GM12878 (cell line): ENCODE measurements around the gene SLC26A1. TPM values are rescaled to one million over a fixed set of nuclear protein-coding genes. Genes with fewer than 3 reads are reported as not detected.

Experiments used
- ATAC-seq: fragments of 200-7000 bp; cut with Tn5 transposase; 3 replicates; pipeline ENCODE4 v1.9.1; 2020; ENCODE audit warnings: mild to moderate bottlenecking, moderate library complexity
- BruUV-seq: library from RNA; stranded (reverse); fragments of 400-500 nt; replicated peaks from 2 replicates; lab custom pipeline; 2021; lab: Mats Ljungman, UMichigan
- CTCF ChIA-PET: fragments of 300-600 bp; sonication (Branson Sonifier 250); formaldehyde crosslinking; extraction: SDS; loops from one replicate; lab custom pipeline; 2021; ENCODE audit warnings: inconsistent platforms; lab: Yijun Ruan, JAX
- POLR2A ChIA-PET: fragments of 350-600 bp; formaldehyde crosslinking; extraction: SDS; loops from one replicate; lab custom pipeline; 2021; ENCODE audit warnings: inconsistent platforms; lab: Charles Lee
- RAD21 ChIA-PET: fragments of 300-600 bp; sonication (Branson Sonifier 250); formaldehyde crosslinking; loops from one replicate; lab custom pipeline; 2023; ENCODE audit warnings: antibody characterized with exemption; ENCODE audit not compliant: unreplicated experiment; lab: Charles Lee
- SMC1A ChIA-PET: fragments of 300-600 bp; sonication (Branson Sonifier 250); formaldehyde crosslinking; loops from one replicate; lab custom pipeline; 2023; ENCODE audit not compliant: unreplicated experiment, uncharacterized antibody; lab: Charles Lee
- DNase-seq: peaks from one replicate; pipeline ENCODE4 v3.0.0-alpha.2; 2011; ENCODE audit warnings: low read depth, low spot score
- FAIRE-seq: peaks from 3 replicates; lab custom pipeline; 2011; peaks lifted over from hg19 to GRCh38; lab: Jason Lieb, UNC
- H2AFZ ChIP-seq: 2 replicates; pipeline ENCODE4 v1.6.0; 2011; ENCODE audit warnings: low read depth, low read length, control low read depth; ENCODE audit not compliant: control insufficient read depth
- H3K27ac ChIP-seq: 2 replicates; pipeline ENCODE4 v1.5.1; 2011; ENCODE audit warnings: control low read depth; ENCODE audit not compliant: control insufficient read depth, insufficient read depth
- H3K27me3 ChIP-seq, 2 experiments: replicated peaks in 1 of 2; 2 replicates each; pipeline versions ENCODE4 v1.6.0 to v1.6.1; 2011; ENCODE audit warnings: low read length in 1 of 2; ENCODE audit not compliant: control insufficient read depth in 2 of 2, insufficient read depth in 2 of 2
- H3K36me3 ChIP-seq, 2 experiments: 2 replicates each; pipeline ENCODE4 v1.5.1; 2011; ENCODE audit warnings: low read length in 1 of 2; ENCODE audit not compliant: control insufficient read depth in 2 of 2, insufficient read depth in 2 of 2
- H3K4me1 ChIP-seq: 2 replicates; pipeline ENCODE4 v1.6.1; 2011; ENCODE audit warnings: mild to moderate bottlenecking, low read length, moderate library complexity, mixed read lengths; ENCODE audit not compliant: control insufficient read depth, insufficient read depth
- H3K4me2 ChIP-seq: 2 replicates; pipeline ENCODE4 v1.6.0; 2011; ENCODE audit warnings: control low read depth; ENCODE audit not compliant: control insufficient read depth, insufficient read depth
- H3K4me3 ChIP-seq: fragments of 200-600 bp; sonication (generic); 2 replicates; pipeline ENCODE4 v1.5.1; 2016
- H3K79me2 ChIP-seq: 2 replicates; pipeline ENCODE4 v1.6.0; 2011; ENCODE audit warnings: low read length; ENCODE audit not compliant: control insufficient read depth, insufficient read depth
- H3K9ac ChIP-seq: 2 replicates; pipeline ENCODE4 v1.8.0; 2011; ENCODE audit warnings: low read length, control low read depth, mixed read lengths; ENCODE audit not compliant: control insufficient read depth, insufficient read depth
- H3K9me3 ChIP-seq: replicated peaks from 3 replicates; pipeline ENCODE4 v1.5.1; 2011; ENCODE audit warnings: mild to moderate bottlenecking, low read length; ENCODE audit not compliant: control insufficient read depth, insufficient read depth
- H4K20me1 ChIP-seq: 2 replicates; pipeline ENCODE4 v1.6.0; 2011; ENCODE audit not compliant: control insufficient read depth, insufficient read depth
- ATF7 ChIP-seq: fragments of 450-650 bp; IDR thresholded peaks from 2 replicates; pipeline ENCODE4 v1.6.1; 2016; ENCODE audit warnings: low read depth, mild to moderate bottlenecking
- BHLHE40 ChIP-seq, 2 experiments: fragments of 450-650 bp in 1 of 2; IDR thresholded peaks; 2 replicates each; pipeline ENCODE4 v1.6.1; 2011 to 2017; ENCODE audit warnings: low read depth in 2 of 2, borderline replicate concordance in 1 of 2, improper control_type of control experiment in 1 of 2, low read length in 1 of 2, mild to moderate bottlenecking in 1 of 2
- CHD2 ChIP-seq: IDR thresholded peaks from 2 replicates; pipeline ENCODE4 v1.6.1; 2011; ENCODE audit warnings: low read depth, low read length, improper control_type of control experiment, borderline replicate concordance
- DPF2 ChIP-seq: fragments of 450-650 bp; IDR thresholded peaks from 2 replicates; pipeline ENCODE4 v1.6.1; 2017; ENCODE audit warnings: mild to moderate bottlenecking
- ETV6 ChIP-seq, 2 experiments: fragments of 450-650 bp in 1 of 2; IDR thresholded peaks in 1 of 2; conservative IDR thresholded peaks in 1 of 2; 2 replicates each; pipeline ENCODE4 v1.6.1; 2014; ENCODE audit warnings: antibody characterized with exemption in 1 of 2, borderline replicate concordance in 1 of 2, low read depth in 1 of 2, mild to moderate bottlenecking in 1 of 2, moderate library complexity in 1 of 2
- MYC ChIP-seq: IDR thresholded peaks from 2 replicates; pipeline ENCODE4 v1.6.1; 2011; ENCODE audit warnings: mild to moderate bottlenecking, low read length, moderate library complexity, inconsistent platforms; ENCODE audit not compliant: insufficient read depth, insufficient replicate concordance, insufficient read length, severe bottlenecking
- SMAD5 ChIP-seq: IDR thresholded peaks from 2 replicates; pipeline ENCODE4 v1.6.1; 2016; ENCODE audit warnings: antibody characterized with exemption, low read depth
- WGBS: methylation state at CpG from one replicate; pipeline ENCODE4 v1.1.6; 2016; ENCODE audit warnings: low lambda C conversion rate; ENCODE audit not compliant: insufficient replicate concordance, insufficient coverage; ENCODE audit errors: missing lambda C conversion rate; 5-methylcytosine and 5-hydroxymethylcytosine counted together
- in situ Hi-C: fragments of 300-500 bp; cut with MboI; formaldehyde crosslinking; loops from 9 replicates; pipeline ENCODE4 v1.14.3; 2018; ENCODE audit warnings: mixed read lengths
- intact Hi-C: fragments of 100-400 bp; cut with micrococcal nuclease; formaldehyde crosslinking; loops from one replicate; pipeline ENCODE4 v1.14.2; 2022; ENCODE audit not compliant: unreplicated experiment
- polyA plus RNA-seq, 11 experiments: library from polyadenylated mRNA; depleted of rRNA in 4 of 11; unstranded in 6 of 11; stranded (reverse) in 5 of 11; fragments of >200 nt; fragmentation: Nextera tagmentation in 4 of 11; fragmentation: Illumina TruSeq in 1 of 11; extraction: Ambion mirVana in 4 of 11; extraction: Trizol in 1 of 11; gene quantifications; 1 replicate in 1 of 11; 2 replicates in 10 of 11; pipeline versions ENCODE4 v1.2.1 to v1.2.3, GENCODE V29; 2011 to 2016; ENCODE audit warnings: inconsistent platforms in 2 of 11, missing spikeins in 2 of 11, low read depth in 1 of 11
- total RNA-seq, 4 experiments: library from RNA; depleted of rRNA in 3 of 4; stranded (reverse); fragments of >200 nt in 3 of 4; fragmentation: Illumina TruSeq in 1 of 4; extraction: Trizol in 1 of 4; gene quantifications; 2 replicates each; pipeline versions ENCODE4 v1.2.1 to v1.2.3, GENCODE V29; 2013 to 2021
- TF ChIP-seq, protein P1 (sequence below): fragments of 450-650 bp; IDR thresholded peaks from 2 replicates; pipeline ENCODE4 v1.6.1; 2017; ENCODE audit warnings: mild to moderate bottlenecking
- TF ChIP-seq, protein P2 (sequence below): fragments of 150-350 bp; IDR thresholded peaks from 2 replicates; pipeline ENCODE4 v1.6.1; 2016; ENCODE audit warnings: low read depth, low read length

Gene SLC26A1
- total and polyA plus RNA-seq, 10 of the 15 experiments (the other 5 are each of a cell fraction or from before 2014, with no cell fraction given): 0.05 to 0.96 (median 0.28) TPM; not detected in 5

DNA sequence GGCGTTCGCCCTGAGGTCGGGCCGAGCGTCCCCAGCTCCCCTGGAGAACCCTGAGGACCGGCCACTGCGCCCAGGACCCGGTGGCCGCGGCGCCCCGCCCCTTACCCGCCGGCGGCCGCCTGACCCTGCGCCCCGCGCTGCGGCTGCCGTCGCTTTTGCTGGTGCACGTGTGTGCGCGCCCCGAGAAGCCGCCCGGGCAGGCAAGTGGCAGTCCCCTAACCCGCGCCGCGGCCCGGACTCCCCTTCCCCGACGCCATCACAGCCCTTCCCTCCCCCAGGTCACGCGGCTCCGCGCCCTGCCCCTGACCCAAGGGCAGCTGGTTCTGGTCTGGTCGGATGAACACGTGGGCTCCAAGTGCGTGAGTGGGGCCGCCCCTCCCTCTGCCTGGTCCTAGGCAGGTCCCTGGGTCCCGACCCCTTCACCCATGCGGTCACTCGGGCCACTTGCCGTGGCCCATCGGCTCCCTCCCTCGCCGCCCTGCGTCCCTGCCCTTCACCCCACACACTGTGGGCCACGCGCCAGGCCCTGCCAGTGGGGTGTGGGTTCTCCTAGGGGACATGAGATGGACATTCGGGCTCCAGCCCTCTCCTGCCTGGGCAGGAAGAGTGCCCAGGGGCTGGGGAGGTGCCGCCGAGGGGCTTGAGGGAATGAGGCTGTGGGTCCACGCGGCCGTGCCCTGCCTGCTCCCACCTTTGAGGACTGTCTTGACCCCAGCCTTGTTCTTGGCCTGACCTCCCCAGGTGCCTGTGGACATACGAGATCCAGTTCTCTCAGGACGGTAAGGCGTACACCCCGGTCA, 10.3 kb upstream of the SLC26A1 start:
- Histone ChIP-seq H3K9ac (no peak overlapping the region), H4K20me1 (no peaks in the 10 kb centered on the region), H3K79me2 (no peaks in the 10 kb centered on the region), H3K36me3 (no peaks in the 10 kb centered on the region), H2AFZ (no peak overlapping the region), H3K27me3 (peaks cover 0 to under 1% of the 10 kb centered on the region in 2 experiments), H3K4me2 (no peak overlapping the region), H3K4me1 (no peaks in the 10 kb centered on the region), H3K9me3 (no peaks in the 10 kb centered on the region; the same call in 2 of the 3 replicates), H3K27ac (no peak overlapping the region), H3K4me3 (no peak overlapping the region)
- TF ChIP-seq BHLHE40 (IDR thresholded peaks at IDR 0.05; ENCODE audit: borderline replicate concordance in 1 of 2, low read depth in 2 of 2, low read length in 1 of 2) (no peak), MYC (no peak), DPF2 (no peak)
- intact Hi-C loops: no loop called here
- FAIRE-seq: no peak
- ATAC-seq: no peak
- CTCF ChIA-PET: no interaction called here
- SMC1A ChIA-PET: no interaction called here
- in situ Hi-C loops: no loop called here
- RAD21 ChIA-PET: no interaction called here
- POLR2A ChIA-PET: no interaction called here
- WGBS: 72% methylated on average over 49 of the region's 63 CpGs
- DNase-seq: no peak
- BruUV-seq: no TSS peak

DNA sequence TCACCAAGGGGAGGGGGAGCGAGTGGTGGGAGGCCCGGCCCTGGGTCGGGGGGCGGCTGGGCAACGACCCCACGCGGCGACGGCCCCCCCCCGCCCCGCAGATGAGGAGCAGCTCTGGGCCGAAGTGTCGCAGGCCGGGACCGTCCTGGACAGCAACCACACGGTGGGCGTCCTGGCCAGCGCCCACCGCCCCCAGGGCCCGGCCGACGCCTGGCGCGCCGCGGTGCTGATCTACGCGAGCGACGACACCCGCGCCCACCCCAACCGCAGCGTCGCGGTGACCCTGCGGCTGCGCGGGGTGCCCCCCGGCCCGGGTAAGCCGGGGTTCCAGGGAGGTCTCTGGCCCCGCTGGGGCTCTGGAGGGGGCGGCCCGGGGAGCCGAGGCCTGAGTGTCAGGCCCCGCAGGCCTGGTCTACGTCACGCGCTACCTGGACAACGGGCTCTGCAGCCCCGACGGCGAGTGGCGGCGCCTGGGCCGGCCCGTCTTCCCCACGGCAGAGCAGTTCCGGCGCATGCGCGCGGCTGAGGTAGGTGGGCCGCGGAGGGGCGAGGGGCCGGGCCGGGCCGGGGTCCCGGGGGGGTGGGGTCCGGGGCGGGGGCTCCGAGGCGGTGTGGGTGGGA, 9.5 kb upstream of the SLC26A1 start:
- ChIA-PET RAD21 (no interaction called here), SMC1A (no interaction called here), POLR2A (no interaction called here), CTCF (no interaction called here)
- H4K20me1 ChIP-seq: no peaks in the 10 kb centered on the region
- no peak overlapping the region for H3K27ac ChIP-seq
- H3K9me3 ChIP-seq: no peaks in the 10 kb centered on the region; the same call in 2 of the 3 replicates
- no peak for ATAC-seq
- no peaks in the 10 kb centered on the region for H3K4me1 ChIP-seq
- H3K27me3 ChIP-seq: peaks cover 2 to 3% of the 10 kb centered on the region in 2 experiments
- no peaks in the 10 kb centered on the region for H3K79me2 ChIP-seq
- H3K4me2 ChIP-seq: no peak overlapping the region
- BruUV-seq: no TSS peak
- no peak for FAIRE-seq
- no peak for DNase-seq
- WGBS: 53% methylated on average over 22 of the region's 75 CpGs
- H2AFZ ChIP-seq: no peak overlapping the region
- no peaks in the 10 kb centered on the region for H3K36me3 ChIP-seq
- no peak overlapping the region for H3K4me3 ChIP-seq
- H3K9ac ChIP-seq: no peak overlapping the region
- in situ Hi-C loops (no loop called here), intact Hi-C loops (no loop called here)
- TF ChIP-seq, protein P1, sequence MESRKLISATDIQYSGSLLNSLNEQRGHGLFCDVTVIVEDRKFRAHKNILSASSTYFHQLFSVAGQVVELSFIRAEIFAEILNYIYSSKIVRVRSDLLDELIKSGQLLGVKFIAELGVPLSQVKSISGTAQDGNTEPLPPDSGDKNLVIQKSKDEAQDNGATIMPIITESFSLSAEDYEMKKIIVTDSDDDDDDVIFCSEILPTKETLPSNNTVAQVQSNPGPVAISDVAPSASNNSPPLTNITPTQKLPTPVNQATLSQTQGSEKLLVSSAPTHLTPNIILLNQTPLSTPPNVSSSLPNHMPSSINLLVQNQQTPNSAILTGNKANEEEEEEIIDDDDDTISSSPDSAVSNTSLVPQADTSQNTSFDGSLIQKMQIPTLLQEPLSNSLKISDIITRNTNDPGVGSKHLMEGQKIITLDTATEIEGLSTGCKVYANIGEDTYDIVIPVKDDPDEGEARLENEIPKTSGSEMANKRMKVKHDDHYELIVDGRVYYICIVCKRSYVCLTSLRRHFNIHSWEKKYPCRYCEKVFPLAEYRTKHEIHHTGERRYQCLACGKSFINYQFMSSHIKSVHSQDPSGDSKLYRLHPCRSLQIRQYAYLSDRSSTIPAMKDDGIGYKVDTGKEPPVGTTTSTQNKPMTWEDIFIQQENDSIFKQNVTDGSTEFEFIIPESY: no peak
- TF ChIP-seq CHD2: no peak
- TF ChIP-seq SMAD5: no peak
- TF ChIP-seq ETV6 (conservative IDR thresholded peaks at IDR 0.05 in 1 of 2, IDR thresholded peaks at IDR 0.05 in 1 of 2; ENCODE audit: borderline replicate concordance in 1 of 2, low read depth in 1 of 2): no peak
- TF ChIP-seq, protein P2, sequence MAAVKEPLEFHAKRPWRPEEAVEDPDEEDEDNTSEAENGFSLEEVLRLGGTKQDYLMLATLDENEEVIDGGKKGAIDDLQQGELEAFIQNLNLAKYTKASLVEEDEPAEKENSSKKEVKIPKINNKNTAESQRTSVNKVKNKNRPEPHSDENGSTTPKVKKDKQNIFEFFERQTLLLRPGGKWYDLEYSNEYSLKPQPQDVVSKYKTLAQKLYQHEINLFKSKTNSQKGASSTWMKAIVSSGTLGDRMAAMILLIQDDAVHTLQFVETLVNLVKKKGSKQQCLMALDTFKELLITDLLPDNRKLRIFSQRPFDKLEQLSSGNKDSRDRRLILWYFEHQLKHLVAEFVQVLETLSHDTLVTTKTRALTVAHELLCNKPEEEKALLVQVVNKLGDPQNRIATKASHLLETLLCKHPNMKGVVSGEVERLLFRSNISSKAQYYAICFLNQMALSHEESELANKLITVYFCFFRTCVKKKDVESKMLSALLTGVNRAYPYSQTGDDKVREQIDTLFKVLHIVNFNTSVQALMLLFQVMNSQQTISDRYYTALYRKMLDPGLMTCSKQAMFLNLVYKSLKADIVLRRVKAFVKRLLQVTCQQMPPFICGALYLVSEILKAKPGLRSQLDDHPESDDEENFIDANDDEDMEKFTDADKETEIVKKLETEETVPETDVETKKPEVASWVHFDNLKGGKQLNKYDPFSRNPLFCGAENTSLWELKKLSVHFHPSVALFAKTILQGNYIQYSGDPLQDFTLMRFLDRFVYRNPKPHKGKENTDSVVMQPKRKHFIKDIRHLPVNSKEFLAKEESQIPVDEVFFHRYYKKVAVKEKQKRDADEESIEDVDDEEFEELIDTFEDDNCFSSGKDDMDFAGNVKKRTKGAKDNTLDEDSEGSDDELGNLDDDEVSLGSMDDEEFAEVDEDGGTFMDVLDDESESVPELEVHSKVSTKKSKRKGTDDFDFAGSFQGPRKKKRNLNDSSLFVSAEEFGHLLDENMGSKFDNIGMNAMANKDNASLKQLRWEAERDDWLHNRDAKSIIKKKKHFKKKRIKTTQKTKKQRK: no peak
- TF ChIP-seq ATF7: no peak
